IMR-90 (cell line): ENCODE data around the gene SGK1. TPM values are rescaled to one million over a fixed set of nuclear protein-coding genes. Genes with fewer than 3 reads are reported as not detected.
A peak's percentile ranks its signal among the peaks of the same experiment; 100 is the strongest.

Experiments used
- ATAC-seq: fragments of 200-7000 bp; cut with Tn5 transposase; 2 replicates; pipeline ENCODE4 v1.9.1; 2020; ENCODE audit warnings: low read depth, mild to moderate bottlenecking, moderate library complexity
- BruUV-seq: library from RNA; stranded (reverse); fragments of 400-500 nt; replicated peaks from 2 replicates; lab custom pipeline; 2021; lab: Mats Ljungman, UMichigan
- CTCF ChIA-PET: fragments of 300-600 bp; formaldehyde crosslinking; extraction: SDS; loops from one replicate; lab custom pipeline; 2021; ENCODE audit warnings: antibody characterized with exemption; lab: Yijun Ruan, JAX
- POLR2A ChIA-PET: fragments of 300-600 bp; sonication (Branson Sonifier 250); formaldehyde crosslinking; loops from one replicate; lab custom pipeline; 2022; ENCODE audit warnings: antibody characterized with exemption; ENCODE audit not compliant: unreplicated experiment; lab: Charles Lee
- DNase-seq: peaks from one replicate; pipeline ENCODE4 v3.0.0; 2013
- H2AFZ ChIP-seq: replicated peaks from 2 replicates; pipeline ENCODE3; 2013; ENCODE audit warnings: low read length, mild to moderate bottlenecking; ENCODE audit not compliant: poor library complexity
- H2AK5ac ChIP-seq: 2 replicates; pipeline ENCODE4 v1.6.1; 2013; ENCODE audit warnings: low read depth, low read length, inconsistent platforms
- H2AK9ac ChIP-seq: replicated peaks from 2 replicates; pipeline ENCODE3; 2013; ENCODE audit warnings: mild to moderate bottlenecking, low read depth, low read length, moderate library complexity; ENCODE audit not compliant: poor library complexity
- H2BK120ac ChIP-seq: 2 replicates; pipeline ENCODE4 v1.6.1; 2013; ENCODE audit warnings: low read depth, low read length, inconsistent platforms
- H2BK15ac ChIP-seq: 3 replicates; pipeline ENCODE4 v1.6.1; 2013; ENCODE audit warnings: low read depth, low read length, inconsistent platforms
- H2BK20ac ChIP-seq: 2 replicates; pipeline ENCODE4 v1.6.1; 2013; ENCODE audit warnings: low read depth, mild to moderate bottlenecking, inconsistent platforms, low read length, moderate library complexity
- H2BK5ac ChIP-seq: 2 replicates; pipeline ENCODE4 v1.6.1; 2013; ENCODE audit warnings: mild to moderate bottlenecking, low read depth, low read length, inconsistent platforms; ENCODE audit not compliant: poor library complexity, severe bottlenecking
- H3K14ac ChIP-seq: replicated peaks from 2 replicates; pipeline ENCODE4 v1.6.1; 2013; ENCODE audit warnings: low read depth, low read length, inconsistent platforms
- H3K18ac ChIP-seq: 2 replicates; pipeline ENCODE4 v1.6.1; 2013; ENCODE audit warnings: low read depth, low read length, control low read depth
- H3K23ac ChIP-seq: 2 replicates; pipeline ENCODE4 v1.6.1; 2013; ENCODE audit warnings: low read depth, low read length, inconsistent platforms
- H3K27ac ChIP-seq: 2 replicates; pipeline ENCODE4 v1.5.1; 2013; ENCODE audit warnings: mild to moderate bottlenecking, control low read depth, low read length; ENCODE audit not compliant: insufficient read depth
- H3K27me3 ChIP-seq: 2 replicates; pipeline ENCODE4 v1.6.1; 2013; ENCODE audit warnings: low read length; ENCODE audit not compliant: control insufficient read depth, insufficient read depth
- H3K36me3 ChIP-seq: 2 replicates; pipeline ENCODE4 v1.6.1; 2013; ENCODE audit warnings: low read length, mixed read lengths; ENCODE audit not compliant: control insufficient read depth, insufficient read depth
- H3K4ac ChIP-seq: 2 replicates; pipeline ENCODE4 v1.6.1; 2013; ENCODE audit warnings: low read depth, low read length, inconsistent platforms
- H3K4me1 ChIP-seq: 2 replicates; pipeline ENCODE4 v1.6.1; 2013; ENCODE audit warnings: low read length, mixed read lengths; ENCODE audit not compliant: control insufficient read depth, insufficient read depth
- H3K4me2 ChIP-seq: 2 replicates; pipeline ENCODE4 v1.6.1; 2013; ENCODE audit warnings: low read depth, mild to moderate bottlenecking, control low read depth, low read length, moderate library complexity
- H3K4me3 ChIP-seq: 2 replicates; pipeline ENCODE4 v1.5.1; 2013; ENCODE audit warnings: low read depth, mild to moderate bottlenecking, control low read depth, low read length, moderate library complexity; ENCODE audit not compliant: insufficient read depth
- H3K56ac ChIP-seq: 2 replicates; pipeline ENCODE4 v1.6.1; 2013; ENCODE audit warnings: low read length, inconsistent platforms; ENCODE audit not compliant: insufficient read depth; ENCODE audit errors: extremely low read depth
- H3K79me1 ChIP-seq, 2 experiments: 2 replicates each; pipeline ENCODE4 v1.6.1; 2013; ENCODE audit warnings: low read length in 2 of 2, inconsistent platforms in 1 of 2, low read depth in 1 of 2
- H3K9ac ChIP-seq: 2 replicates; pipeline ENCODE4 v1.6.1; 2013; ENCODE audit warnings: low read depth, low read length, control low read depth
- H3K9me1 ChIP-seq: 2 replicates; pipeline ENCODE4 v1.6.1; 2013; ENCODE audit warnings: low read length, inconsistent platforms; ENCODE audit not compliant: insufficient read depth
- H3K9me3 ChIP-seq: 2 replicates; pipeline ENCODE4 v1.6.1; 2013; ENCODE audit warnings: low read length; ENCODE audit not compliant: control insufficient read depth, insufficient read depth
- H4K20me1 ChIP-seq: 2 replicates; pipeline ENCODE4 v1.6.1; 2013; ENCODE audit warnings: low read length, inconsistent platforms; ENCODE audit not compliant: insufficient read depth
- H4K5ac ChIP-seq: 2 replicates; pipeline ENCODE4 v1.6.1; 2013; ENCODE audit warnings: mild to moderate bottlenecking, low read depth, low read length, control low read depth
- H4K8ac ChIP-seq, 2 experiments: 2 replicates each; pipeline ENCODE4 v1.6.1; 2013; ENCODE audit warnings: low read depth in 2 of 2, low read length in 2 of 2, control low read depth in 1 of 2, inconsistent platforms in 1 of 2
- H4K91ac ChIP-seq: 2 replicates; pipeline ENCODE4 v1.6.1; 2013; ENCODE audit warnings: low read depth, low read length, inconsistent platforms; ENCODE audit not compliant: insufficient read depth
- POLR2A ChIP-seq: IDR thresholded peaks from 2 replicates; pipeline ENCODE4 v1.6.1; 2012; ENCODE audit warnings: mild to moderate bottlenecking, low read depth, low read length
- RFX5 ChIP-seq: IDR thresholded peaks from 2 replicates; pipeline ENCODE4 v1.8.0; 2012; ENCODE audit warnings: low read depth, mild to moderate bottlenecking, low read length, moderate library complexity
- whole genome bisulfite sequencing, 2 experiments: methylation state at CpG; one replicate each; pipeline versions ENCODE4 v1.1.5 to v1.1.7; 2013; ENCODE audit warnings: missing lambda C conversion rate in 2 of 2; ENCODE audit not compliant: insufficient read length in 1 of 2; ENCODE audit errors: extremely low coverage in 2 of 2; 5-methylcytosine and 5-hydroxymethylcytosine counted together
- dilution Hi-C: fragments of 300-500 bp; cut with HindIII; formaldehyde crosslinking; loops from one replicate; pipeline ENCODE4 v1.14.3; 2018; ENCODE audit warnings: low sequenced_read_pairs; ENCODE audit not compliant: unreplicated experiment
- in situ Hi-C: fragments of 300-500 bp; cut with MboI; formaldehyde crosslinking; loops from 3 replicates; pipeline ENCODE4 v1.14.3; 2019; ENCODE audit warnings: low sequenced_read_pairs, inconsistent platforms, mixed read lengths
- intact Hi-C: fragments of 100-400 bp; cut with micrococcal nuclease; formaldehyde crosslinking; loops from 2 replicates; pipeline ENCODE4 v1.10.0; 2022
- polyA plus RNA-seq, 3 experiments: library from polyadenylated mRNA; depleted of rRNA; stranded (reverse); fragments of >200 nt; gene quantifications; 2 replicates each; pipeline ENCODE4 v1.2.3, GENCODE V29; 2012; ENCODE audit warnings: low replicate concordance in 1 of 3
- total RNA-seq: library from RNA; depleted of rRNA; stranded (reverse); fragments of >200 nt; gene quantifications from 2 replicates; pipeline ENCODE4 v1.2.3, GENCODE V29; 2012

The SGK1 gene
- total and polyA plus RNA-seq, 2 of the 4 experiments (the other 2 are of a cell fraction), result 121 to 255 TPM

DNA sequence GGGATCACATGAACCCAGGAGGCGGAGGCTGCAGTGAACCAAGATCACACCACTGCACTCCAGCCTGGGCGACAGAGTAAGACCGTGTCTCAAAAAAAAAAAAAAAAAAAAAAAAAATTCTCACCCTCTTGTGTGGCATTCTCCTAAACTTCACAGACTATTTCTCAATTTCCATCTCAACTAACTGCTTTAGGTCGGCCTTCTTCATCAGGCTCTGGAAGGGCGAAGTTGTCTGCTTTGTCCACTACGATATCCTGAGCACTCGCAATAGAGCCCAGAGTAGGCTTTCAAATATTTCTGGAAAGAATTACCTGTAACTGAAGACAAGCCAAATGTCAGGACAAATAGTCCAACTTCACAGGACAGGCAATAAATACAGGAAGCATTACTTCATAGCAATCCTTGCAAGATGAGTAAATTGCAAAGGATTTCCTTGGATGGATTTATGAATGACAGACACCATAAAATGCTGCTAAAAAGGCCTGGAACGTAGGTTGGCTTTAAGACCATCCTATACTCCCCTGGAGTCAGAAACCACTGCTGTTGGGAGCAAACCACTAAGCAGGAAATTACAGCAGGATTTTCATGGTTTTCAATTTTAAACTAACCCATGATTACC is 149.2 kb downstream of the SGK1 start:
- H3K23ac ChIP-seq, result no peak overlapping the region
- H4K20me1 ChIP-seq, result peaks cover 53% of the 10 kb centered on the region
- H4K5ac ChIP-seq, result no peak overlapping the region
- H3K79me1 ChIP-seq, result peaks cover 6 to 37% of the 10 kb centered on the region in 2 experiments; a peak in 3 of 4 replicates
- H3K27me3 ChIP-seq, result no peaks in the 10 kb centered on the region
- intact Hi-C loops (no loop called here), dilution Hi-C loops (loop anchor here (10.0 kb wide), 1 partner anchor 656 kb away; no protein-coding TSS in a partner anchor), in situ Hi-C loops (loop anchor here (5.0 kb wide), 1 partner anchor 654 kb away; no protein-coding TSS in a partner anchor)
- ATAC-seq (no peak), DNase-seq (peak; percentile 61)
- H3K14ac ChIP-seq, result no peak overlapping the region
- H3K4ac ChIP-seq, result no peak overlapping the region
- ChIA-PET CTCF (no interaction called here), POLR2A (no interaction called here)
- H3K27ac ChIP-seq, result no peak overlapping the region
- H3K36me3 ChIP-seq, result peaks cover 53% of the 10 kb centered on the region
- H3K9ac ChIP-seq, result no peak overlapping the region; the same call in 1 of the 2 replicates
- BruUV-seq, result no TSS peak
- H3K18ac ChIP-seq, result no peak overlapping the region
- no peak overlapping the region for H4K8ac ChIP-seq
- peaks cover 10% of the 10 kb centered on the region for H3K9me1 ChIP-seq
- H3K4me3 ChIP-seq, result no peak overlapping the region
- H2BK20ac ChIP-seq, result no peak overlapping the region
- H3K9me3 ChIP-seq, result no peaks in the 10 kb centered on the region
- H2AFZ ChIP-seq, result no peak overlapping the region
- H2BK15ac ChIP-seq, result no peak overlapping the region
- H2BK120ac ChIP-seq, result no peak overlapping the region
- H3K4me1 ChIP-seq, result peaks cover 2% of the 10 kb centered on the region
- TF ChIP-seq POLR2A (peak; percentile 89), RFX5 (no peak)
- WGBS, 2 experiments, result 83% methylated on average over 1 of the region's 8 CpGs; no CpG with 5 or more reads in 1 of the 2 experiments
- H2AK9ac ChIP-seq, result no peak overlapping the region
- no peak overlapping the region for H3K56ac ChIP-seq
- no peak overlapping the region for H4K91ac ChIP-seq
- H2AK5ac ChIP-seq, result no peak overlapping the region
- no peak overlapping the region for H3K4me2 ChIP-seq
- H2BK5ac ChIP-seq, result no peak overlapping the region
